DMS153 (cell line): Measurements from ENCODE around the gene ZFAND3.

Source experiments
- DNase-seq: peaks from one replicate; lab custom pipeline; 2025; lab: John Stamatoyannopoulos, UW

The ZFAND3 gene

DNA sequence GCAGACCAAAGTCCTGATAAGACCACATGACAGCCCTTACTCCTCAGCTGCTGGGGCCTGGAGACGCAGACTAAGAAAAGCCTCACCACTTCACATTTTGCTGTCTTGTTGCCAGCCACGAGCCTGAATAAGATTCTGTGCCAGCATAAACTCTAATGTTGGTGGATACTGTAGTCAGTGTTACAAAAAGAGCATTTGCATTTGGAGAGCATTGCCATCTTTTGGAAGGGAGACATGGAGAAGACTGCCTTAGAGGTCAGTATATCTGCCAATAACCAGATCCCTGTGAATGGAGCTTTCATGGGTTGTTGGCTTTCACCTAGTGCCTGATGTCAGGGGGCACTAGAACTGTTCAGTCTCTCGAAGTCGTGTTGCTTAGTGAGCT, 315.2 kb downstream of the ZFAND3 start:
- DNase-seq: no peak

DNA sequence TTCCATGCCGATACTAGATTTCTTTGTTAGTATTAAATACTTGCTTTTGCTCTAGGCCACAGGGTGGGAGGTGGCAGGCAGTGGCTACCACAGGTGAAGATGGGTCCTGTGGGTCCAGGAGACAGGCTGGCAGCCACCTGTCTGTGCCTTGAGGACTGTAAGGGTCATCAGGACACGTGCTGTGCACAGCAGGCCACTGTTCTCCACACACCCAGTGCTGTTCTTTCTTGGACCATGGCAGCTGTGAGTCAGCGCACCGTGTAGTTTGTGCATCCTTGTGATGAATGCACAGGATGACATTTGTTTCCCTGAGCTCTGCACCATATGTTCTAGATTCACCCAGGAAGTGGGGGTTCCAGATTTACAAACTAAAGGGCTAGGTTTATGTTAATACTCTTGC, 317.0 kb downstream of the ZFAND3 start:
- DNase-seq: no peak

DNA sequence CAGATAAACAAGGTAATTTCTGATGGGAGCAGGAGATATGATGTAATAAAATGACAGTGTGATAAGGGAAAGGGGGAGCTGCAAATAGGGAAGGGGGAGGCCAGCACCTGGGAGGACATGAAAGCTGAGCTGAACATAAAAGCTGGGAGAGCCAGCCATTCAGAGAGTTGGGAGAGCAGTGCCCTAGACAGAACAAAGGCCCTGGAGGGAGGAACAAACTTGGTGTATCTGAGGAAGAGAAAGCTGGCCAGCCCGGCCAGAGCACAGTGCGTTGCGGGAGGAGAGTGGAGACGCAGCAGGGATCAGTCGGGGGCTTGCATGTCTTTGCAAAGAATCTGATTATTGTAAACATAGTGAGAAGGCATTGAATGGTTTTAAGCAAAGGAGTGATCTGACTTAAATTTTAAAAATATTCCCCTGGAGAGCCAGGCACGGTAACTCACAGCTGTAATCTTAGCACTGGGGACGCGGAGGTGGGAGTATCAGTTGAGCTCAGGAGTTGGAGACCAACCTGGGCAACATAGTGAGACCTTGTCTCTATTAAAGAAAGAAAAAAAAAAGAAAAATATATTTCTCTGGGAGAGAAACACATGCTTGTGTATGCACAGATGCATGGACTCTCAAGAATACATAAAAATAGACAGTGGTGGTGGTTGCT, 318.2 kb downstream of the ZFAND3 start:
- peak; percentile 22 for DNase-seq

DNA sequence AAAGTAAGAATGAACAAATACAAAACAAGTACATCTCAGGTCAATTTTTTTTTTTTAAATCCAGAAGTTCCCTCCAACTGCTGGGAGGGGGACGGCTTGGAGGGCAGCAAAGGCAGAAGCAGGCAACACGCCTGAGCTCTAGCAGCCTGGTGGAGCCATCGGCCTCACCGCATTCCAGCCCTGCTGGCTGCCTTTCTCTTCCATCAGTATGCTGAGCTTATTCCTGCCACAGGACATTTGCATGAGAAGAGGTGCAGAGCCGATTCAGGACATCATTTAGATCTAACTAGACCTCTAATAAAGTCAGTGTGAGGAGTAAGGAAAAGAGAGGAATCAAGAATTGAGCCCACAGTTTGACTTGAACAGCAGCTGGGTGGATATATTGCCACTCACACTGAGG, 318.8 kb downstream of the ZFAND3 start:
- DNase-seq: no peak

DNA sequence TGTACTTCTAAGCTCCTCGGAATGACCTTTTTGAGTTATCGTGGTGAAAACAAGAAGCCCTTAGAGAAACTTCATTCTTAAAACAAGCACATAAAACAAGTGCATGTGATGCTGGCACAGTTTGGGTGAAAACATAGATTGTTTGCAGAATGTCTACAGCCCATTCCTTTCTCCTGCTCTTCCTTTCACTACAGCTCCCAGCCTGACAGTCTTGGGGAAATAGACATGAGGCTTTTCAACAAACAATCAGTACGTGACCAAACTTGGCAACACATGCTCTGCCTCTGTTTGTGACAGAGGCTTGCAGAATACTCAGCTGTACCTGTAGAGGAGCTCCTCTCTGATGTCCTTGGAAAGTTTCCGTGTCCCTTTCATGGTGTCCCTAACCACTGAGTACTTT, 321.6 kb downstream of the ZFAND3 start:
- DNase-seq: no peak

DNA sequence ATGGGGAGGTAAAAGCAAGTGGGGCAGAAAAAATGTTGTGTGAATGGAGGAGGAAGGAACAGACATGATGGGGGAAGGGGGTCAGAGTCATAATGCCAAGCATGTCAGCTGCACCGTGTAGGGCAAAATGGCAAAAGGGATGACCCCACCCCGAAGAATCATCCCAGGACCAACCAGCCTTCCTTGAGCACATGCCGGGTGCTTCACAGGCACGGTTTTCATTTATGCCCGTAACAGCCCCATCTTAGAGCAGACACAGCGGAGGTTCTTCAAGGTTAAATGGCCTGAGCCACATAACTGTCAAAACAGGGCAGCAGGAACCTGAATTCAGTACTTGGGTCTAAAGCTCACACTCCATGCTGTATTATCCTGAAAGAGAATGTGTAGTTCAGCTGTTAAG, 322.2 kb downstream of the ZFAND3 start:
- DNase-seq: no peak

DNA sequence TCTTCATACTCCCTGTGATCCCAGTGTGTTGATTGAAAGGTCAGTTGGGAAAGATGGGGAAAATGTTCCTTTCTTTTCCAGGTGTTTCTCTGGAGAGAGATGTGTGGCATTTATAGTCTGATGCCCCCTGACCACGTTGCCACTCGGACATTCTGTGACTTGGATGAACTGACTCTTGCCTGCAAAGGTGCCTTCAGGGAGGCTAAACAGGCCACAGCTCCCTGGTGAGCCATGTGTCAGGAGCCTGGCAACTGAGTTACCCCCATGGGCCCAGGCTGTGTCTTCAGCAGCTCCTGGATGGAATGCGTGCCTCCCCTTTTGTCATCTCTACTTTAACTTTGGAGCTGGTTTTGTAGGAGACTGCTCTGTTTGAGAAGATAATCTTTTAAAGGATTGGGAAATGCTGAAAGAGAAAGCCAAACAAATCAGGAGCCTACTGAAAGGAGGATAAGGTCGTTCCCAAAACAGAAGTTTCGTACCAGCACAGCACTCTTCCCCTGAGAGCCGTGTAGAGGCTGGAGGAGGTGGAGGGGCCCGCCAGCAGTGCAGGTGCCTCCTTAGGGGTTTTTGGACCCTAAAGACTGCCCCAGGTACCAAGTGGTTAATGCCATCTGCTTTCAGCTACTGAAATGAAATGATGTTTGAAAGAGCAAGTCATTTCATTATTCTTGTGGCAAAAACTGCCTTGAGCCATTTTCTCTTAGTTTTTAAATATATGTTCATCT, 322.8 kb downstream of the ZFAND3 start:
- DNase-seq: no peak

DNA sequence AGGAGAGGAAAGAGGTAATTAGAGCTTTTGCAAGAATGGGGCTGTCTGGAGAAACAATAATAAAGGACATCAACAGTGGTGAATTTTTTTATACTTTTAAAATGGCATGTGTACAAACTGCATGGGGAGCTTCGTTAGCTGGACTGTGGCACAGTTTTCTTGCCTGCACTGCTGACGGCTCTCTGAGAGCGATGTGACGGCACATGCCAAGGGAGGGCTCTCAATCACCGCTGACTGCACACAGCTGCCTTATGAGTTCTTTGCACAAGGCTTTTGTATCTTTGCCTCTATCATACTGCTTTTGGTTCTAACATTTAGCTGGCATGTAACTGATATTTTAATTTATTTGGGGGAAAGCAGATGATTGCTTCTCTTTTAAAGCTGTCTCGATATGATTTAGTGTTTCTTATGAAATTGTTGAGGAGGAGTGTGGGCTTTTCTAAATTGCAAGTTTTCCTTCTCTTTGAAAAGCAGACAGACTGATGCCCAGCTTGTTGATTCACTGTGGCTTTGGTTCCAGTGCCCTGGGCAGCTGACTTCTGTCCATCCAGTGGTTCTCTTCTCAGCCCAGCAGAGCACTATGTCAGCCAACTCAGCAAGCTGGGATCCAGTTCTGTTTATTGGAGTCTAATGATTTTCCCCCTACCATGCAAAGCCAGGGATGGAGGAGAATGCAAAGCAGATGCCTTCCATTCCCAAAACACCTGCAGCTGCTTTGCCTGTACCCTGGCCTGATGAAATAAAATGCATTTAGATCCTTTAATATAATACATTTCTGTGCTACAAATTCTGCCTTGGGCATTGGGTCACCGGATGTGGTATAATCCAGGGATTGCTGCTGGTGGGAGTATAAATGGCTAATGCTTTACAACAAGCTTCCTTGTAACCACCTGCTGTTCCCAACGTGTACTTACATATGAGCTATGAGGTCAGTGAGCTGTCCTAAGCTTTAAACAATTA, 323.9 kb downstream of the ZFAND3 start:
- DNase-seq: no peak

DNA sequence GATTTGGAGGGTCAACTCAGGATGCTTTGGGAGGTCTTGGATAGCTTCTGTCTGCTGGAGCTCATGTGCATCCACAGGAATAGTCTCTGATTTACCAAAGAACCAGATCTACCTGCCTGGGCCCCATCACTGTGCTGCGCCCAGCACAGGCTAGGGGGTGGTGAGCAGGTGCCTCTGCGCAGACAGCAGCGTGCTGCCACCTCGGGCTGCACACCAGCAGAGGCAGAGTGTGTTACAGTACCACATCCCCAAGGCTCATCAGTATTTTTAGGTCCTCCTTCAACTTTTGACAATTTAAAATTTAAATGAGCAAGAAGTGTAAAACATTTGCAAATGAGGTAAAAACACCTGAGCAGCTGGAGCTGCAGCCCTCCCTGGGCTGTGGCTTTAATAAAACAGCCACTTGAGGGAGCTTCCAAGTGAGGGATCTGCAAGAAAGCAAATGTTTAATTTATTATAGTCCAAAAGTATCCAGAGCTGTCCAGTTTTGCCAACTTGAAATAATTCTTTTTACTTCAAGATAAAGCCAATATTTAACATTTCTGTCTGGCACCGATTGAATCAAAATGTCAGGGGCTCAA, 324.9 kb downstream of the ZFAND3 start:
- no peak for DNase-seq

DNA sequence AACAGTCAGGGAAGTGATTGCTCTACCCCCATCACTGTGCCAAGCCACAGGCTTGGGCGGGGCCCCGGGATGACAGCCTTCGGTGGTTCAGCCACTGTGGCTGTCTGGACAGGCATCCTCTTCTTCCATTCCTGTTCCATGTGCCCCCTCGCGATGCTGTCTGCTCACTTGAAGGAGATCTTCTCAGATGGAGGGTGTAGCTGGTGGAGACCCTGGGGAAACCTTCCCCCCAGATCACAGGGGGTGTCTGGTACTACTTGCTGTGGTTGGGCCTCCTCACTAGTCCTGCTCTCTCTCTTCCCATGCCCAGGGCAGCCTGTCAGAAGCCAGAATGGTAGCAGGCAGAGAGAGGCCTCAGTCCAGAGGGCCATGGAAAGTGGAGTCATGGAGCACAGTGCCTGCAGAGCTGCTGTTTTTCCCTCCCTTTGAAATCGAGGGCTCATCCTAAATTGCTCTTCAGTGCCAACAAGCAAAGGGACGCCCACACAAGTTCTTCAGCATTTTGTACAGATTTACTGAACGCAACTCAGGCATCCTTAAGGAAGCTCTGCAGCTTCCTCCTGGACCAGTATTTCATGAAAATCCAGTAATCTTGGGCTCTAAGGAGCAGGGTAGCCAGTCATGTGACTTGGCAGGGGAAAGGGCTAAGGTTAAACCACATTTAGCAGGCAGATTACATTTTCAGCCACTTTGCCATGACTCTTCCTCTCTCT, 326.6 kb downstream of the ZFAND3 start:
- DNase-seq: no peak

DNA sequence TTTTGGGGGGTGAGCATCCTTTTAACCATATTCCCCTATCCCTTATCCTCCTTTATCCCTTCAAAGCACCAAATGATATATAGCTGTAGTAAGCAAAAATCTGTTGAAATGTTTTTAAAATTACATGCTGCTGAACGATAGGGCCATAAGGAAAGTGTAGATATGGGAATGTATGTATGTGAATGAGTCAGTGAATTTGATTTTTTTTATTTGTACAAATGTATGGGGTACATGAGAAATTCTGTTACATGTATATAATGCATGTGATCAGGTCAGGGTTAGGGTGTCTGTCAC, 327.2 kb downstream of the ZFAND3 start:
- DNase-seq: no peak

DNA sequence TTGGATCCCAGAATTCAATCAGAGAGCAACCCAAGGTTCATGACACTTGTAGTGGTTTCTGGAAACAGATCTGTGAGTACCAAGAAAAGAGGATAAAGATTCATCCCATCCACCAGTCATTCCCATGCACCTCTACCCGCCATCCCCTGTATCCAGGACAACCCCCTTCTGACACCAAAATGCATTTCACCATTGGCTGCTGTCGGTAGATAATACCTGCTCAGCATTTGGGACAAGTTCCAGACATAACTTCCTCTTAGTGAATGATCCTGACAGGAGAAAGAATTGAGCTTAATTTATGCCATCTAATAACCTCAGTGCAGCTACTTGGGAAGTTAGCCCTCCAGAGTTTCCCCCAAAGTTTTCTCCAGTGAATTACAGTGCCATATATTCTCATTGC, 329.1 kb downstream of the ZFAND3 start:
- no peak for DNase-seq

DNA sequence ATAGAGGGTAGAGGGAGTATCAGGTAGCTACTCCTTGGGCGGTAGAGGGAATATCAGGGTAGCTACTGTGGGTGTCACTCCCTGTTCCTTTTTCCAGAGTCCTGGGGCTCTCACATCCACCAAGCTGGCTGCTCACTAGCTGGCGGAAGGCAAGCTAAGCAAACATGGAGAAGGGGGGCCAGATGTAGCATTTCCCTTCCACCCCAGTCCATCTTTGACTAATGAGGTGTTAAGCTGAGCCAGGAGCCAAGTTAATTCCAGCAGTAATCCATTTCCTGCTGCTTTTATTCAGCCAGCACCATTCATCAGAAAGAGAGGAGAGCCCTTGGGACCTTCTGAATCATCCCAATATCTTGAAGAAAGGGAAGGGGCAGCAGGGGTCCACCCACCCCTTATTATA, 330.0 kb downstream of the ZFAND3 start:
- DNase-seq: peak; percentile 19

DNA sequence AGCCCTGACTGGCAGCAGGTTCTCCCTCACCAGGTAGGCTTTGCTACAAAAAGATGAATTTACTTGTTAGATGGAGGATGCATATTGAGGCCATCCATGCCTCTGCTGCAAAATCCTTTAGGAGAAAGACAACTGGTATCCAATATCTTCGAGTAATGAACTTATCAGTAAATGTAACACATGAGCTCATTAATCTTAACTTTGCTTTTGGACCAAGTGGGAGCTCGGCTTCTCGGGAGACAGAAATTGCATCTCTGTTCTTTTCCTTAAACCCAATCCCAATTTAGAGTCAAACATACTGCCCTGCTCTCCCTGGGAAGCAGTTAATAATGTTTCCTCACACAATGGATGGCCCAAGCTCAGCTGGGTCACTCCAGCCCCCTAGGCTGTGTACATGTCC, 330.5 kb downstream of the ZFAND3 start:
- no peak for DNase-seq

DNA sequence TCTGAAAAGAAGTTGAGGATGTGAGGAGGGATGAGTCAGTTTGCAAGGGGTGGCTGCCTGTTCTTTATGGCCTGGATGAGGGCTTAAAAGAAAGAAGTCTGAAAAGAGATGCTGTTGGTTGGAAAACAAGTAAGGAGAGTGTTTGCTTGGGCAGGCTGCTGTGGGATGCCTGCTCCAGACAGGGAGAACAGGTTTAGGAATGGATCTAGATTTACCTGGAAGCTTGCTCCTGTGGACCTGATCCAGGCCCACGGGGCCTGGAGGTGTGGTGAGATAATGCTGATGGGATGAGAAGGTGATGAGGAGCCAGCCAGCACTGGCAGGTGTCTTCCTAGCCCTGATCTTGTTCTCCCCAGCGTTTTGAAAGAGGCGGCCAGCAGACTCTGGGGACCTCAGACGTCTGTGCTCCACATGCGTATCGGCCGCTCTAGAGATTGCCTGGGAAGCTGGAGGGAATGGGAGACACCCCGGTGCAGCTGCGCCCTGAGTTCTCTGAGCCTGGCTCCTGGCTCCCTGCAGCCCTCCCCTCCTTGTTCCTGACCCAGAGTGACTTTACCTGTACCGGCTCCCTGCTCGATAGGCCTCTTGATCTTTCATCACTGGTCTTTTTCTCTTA, 331.3 kb downstream of the ZFAND3 start:
- DNase-seq: no peak

DNA sequence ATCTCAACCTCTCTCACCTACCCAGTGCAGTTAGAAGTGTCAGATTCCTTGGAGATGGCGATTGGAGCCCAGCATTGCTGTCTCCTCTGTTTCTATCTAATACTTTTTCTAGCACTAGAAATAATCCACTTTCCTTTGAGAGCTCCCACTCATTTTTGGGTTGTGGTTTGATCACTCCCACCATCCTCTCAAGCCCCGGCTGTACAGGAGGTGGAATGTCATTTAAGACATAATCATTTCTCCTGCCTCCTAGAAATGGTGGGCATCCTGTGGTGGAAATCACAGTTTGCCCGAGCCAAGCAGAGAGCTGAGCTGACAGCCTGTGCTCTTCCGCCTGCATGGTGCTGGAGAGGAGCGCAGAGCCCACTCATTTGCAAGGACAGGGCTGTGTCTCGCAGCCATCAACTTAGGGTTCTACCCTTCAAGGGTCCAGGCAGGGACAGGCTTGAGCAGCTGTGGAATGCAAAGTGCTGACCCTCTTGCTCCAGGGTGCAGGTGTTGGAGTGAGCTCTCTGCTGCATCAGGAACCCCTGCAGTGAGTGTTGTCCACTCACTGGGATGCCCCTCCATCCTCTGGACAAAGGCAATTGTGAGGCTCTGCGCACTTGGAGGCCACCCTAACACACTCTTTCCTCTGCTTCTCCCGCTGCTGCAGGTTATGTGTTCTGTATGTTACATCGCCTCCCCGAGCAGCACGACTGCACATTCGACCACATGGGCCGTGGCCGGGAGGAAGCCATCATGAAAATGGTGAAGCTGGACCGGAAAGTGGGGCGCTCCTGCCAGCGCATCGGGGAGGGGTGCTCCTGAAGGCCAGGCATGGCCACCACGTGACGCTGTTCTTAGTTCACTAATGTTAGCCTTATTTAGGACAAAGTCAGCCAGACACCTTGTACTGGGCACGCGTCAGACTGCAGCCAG, 332.3 kb downstream of the ZFAND3 start:
- no peak for DNase-seq

DNA sequence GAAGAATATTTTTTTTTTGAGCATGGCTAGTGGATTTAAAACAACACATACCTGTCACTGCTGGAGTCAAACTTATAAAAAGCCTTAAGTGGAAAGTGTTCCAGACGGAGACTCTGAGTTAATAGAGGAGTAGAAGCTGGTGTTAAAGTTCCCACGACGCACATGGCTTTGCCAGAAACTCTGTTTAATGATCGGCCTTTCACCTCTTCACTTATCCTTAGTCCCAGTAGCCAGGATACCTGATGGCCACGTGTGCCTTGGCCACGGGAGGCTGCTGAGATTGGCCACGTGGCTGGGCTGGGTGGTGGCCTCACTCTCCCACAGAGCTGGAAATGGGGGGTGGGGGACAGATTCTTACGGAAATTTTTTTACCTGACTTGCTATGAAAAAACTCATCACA, 333.1 kb downstream of the ZFAND3 start:
- no peak for DNase-seq

DNA sequence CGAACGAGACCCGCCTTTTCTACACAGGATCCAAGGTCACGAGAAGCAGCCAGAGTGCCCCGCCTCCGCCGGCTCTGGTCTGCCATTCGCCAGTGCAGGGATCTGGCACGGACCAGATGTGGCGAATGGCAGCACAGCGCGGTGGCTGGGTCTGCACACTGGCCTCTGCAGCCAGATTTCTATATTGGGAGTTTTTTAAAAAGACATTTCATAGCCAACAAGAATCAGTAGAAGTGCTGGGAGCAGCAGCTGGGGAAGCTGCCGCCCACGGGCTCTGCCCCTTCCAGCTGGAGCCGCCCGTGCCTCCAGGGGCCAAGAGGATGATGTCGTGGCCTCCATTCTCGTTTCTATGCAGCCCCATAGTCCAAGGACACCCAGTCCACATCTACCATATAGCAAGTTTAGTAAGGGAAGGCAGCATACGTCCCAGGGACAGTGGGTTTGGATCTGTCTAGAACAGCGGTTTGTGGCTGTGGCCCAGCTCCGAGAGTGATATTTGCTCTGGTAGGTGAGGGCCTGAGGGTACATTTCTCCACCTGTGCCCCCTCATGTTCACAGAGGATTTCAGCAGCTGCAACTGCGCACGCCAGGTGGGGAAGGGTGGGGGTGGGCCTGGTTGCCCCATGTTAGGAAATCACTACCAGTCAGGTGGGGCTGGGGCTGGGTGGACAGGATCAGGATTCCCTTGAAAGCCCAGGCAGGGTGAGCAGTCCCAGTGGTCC, 333.7 kb downstream of the ZFAND3 start:
- DNase-seq: no peak

DNA sequence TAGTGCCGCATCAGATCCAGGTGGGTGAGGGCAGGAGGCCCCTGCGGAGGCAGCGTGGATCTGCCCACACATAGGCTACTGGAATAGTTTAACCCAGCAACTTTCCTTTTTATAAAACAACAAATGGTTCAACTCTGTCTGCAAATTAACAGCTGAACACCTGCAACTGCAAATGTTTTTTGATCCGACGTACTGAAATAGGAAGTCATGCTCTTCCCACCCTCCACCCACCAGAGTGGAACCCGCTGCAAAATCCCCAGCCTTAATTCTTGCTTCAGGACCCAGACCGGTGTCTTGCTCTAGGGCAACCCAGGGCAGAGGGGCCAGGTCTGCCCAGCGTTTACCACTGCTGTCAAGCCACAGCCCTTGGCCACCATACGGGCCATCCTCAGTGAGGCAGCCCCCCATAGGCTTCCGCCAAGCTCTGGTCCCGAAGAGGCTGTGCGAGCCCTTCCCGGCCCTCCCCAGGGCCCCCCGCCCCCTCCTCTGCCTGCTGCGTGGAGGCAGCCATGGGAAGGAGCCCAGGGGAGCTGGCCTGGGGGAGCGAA, 334.3 kb downstream of the ZFAND3 start:
- DNase-seq: no peak

DNA sequence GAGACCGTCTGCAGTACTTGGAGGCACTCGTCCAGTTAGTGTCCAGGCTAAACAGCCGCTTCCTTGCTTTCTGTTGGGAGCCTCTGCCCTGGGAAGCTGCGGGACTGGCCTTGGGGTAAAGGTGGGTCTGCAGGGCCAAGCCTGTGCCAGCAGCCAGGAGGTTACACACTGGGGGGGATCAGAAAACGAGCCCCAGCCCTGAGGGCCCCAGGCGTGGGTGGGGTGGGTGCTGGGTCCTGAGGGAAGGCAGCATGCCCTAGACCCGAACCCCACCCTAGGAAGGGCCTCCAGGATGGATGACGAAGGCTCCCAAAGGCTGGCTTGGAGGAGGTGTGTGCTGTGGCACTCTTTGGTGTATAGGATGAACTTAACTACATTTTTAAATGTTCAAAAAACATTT, 335.2 kb downstream of the ZFAND3 start:
- no peak for DNase-seq
